K562 (cell line): Measurements from ENCODE around the gene B3GALT6. TPM values are rescaled to one million over a fixed set of nuclear protein-coding genes. Genes with fewer than 3 reads are reported as not detected.

Source experiments
- ATAC-seq: fragments of 200-7000 bp; cut with Tn5 transposase; 3 replicates; pipeline ENCODE4 v1.9.1; 2020; ENCODE audit warnings: moderate library complexity
- BruUV-seq: library from RNA; stranded (reverse); fragments of 400-500 nt; replicated peaks from 2 replicates; lab custom pipeline; 2021; lab: Mats Ljungman, UMichigan
- CTCF ChIA-PET: fragments of 300-600 bp; formaldehyde crosslinking; extraction: SDS; loops from one replicate; lab custom pipeline; 2021; ENCODE audit warnings: low intra/inter-chr PET ratio; lab: Yijun Ruan, JAX
- POLR2A ChIA-PET: fragments of 300-600, 350-650 bp; sonication (Branson Sonifier 250); formaldehyde crosslinking; extraction: SDS; loops from one replicate; lab custom pipeline; 2021; ENCODE audit warnings: antibody characterized with exemption, inconsistent platforms; lab: Yijun Ruan, JAX
- DNase-seq, 4 experiments: peaks; one replicate each; pipeline versions ENCODE4 v3.0.0 to v3.0.0-alpha.2; 2011 to 2018; ENCODE audit warnings: low spot score in 3 of 4, mixed read lengths in 3 of 4; ENCODE audit errors: extremely low read depth in 1 of 4
- FAIRE-seq: peaks from 2 replicates; lab custom pipeline; 2011; peaks lifted over from hg19 to GRCh38; lab: Jason Lieb, UNC
- H2AFZ ChIP-seq: 2 replicates; pipeline ENCODE4 v1.6.0; 2011; ENCODE audit warnings: low read depth, low read length, control low read depth, inconsistent platforms
- H3K27ac ChIP-seq: fragments of 200-600 bp; 3 replicates; pipeline ENCODE4 v1.8.0; 2011; ENCODE audit warnings: low read depth, mild to moderate bottlenecking, control low read depth, inconsistent platforms, low read length, moderate library complexity, mixed read lengths; ENCODE audit errors: extremely low read depth
- H3K27me3 ChIP-seq, 2 experiments: fragments of 300-600 bp in 1 of 2; 2 replicates in 1 of 2; 3 replicates in 1 of 2; pipeline versions ENCODE4 v1.6.0 to v1.8.0; 2011; ENCODE audit warnings: inconsistent platforms in 2 of 2, low read length in 2 of 2, mild to moderate bottlenecking in 1 of 2, mixed read lengths in 1 of 2, moderate library complexity in 1 of 2; ENCODE audit not compliant: control insufficient read depth in 2 of 2, insufficient read depth in 2 of 2
- H3K36me3 ChIP-seq: fragments of 300-600 bp; 3 replicates; pipeline ENCODE4 v1.8.0; 2011; ENCODE audit warnings: mild to moderate bottlenecking, low read length, inconsistent platforms; ENCODE audit not compliant: control insufficient read depth, insufficient read depth
- H3K4me1 ChIP-seq, 2 experiments: fragments of 200-600 bp in 1 of 2; replicated peaks in 1 of 2; 2 replicates in 1 of 2; 3 replicates in 1 of 2; pipeline versions ENCODE4 v1.5.1 to v1.8.0; 2011; ENCODE audit warnings: inconsistent platforms in 2 of 2, low read length in 2 of 2, mild to moderate bottlenecking in 1 of 2, mixed read lengths in 1 of 2, moderate library complexity in 1 of 2; ENCODE audit not compliant: control insufficient read depth in 2 of 2, insufficient read depth in 2 of 2
- H3K4me2 ChIP-seq: 2 replicates; pipeline ENCODE4 v1.6.1; 2011; ENCODE audit warnings: low read length, control low read depth, inconsistent platforms, mixed read lengths; ENCODE audit not compliant: insufficient read depth
- H3K4me3 ChIP-seq: fragments of 200-600 bp; sonication (generic), shearing (Covaris generic); 2 replicates; pipeline ENCODE4 v1.5.1; 2016; ENCODE audit warnings: control low read depth, inconsistent platforms
- H3K79me2 ChIP-seq: fragments of 200-600 bp; 3 replicates; pipeline ENCODE4 v1.8.0; 2011; ENCODE audit warnings: low read length, inconsistent platforms; ENCODE audit not compliant: control insufficient read depth, insufficient read depth
- H3K9ac ChIP-seq, 2 experiments: 2 replicates each; pipeline versions ENCODE4 v1.6.0 to v1.6.1; 2011; ENCODE audit warnings: low read depth in 2 of 2, low read length in 2 of 2, control low read depth in 1 of 2, inconsistent platforms in 1 of 2, mild to moderate bottlenecking in 1 of 2, mixed read lengths in 1 of 2; ENCODE audit not compliant: insufficient read depth in 1 of 2
- H3K9me1 ChIP-seq: one replicate; pipeline ENCODE4 v1.6.0; 2011; ENCODE audit warnings: inconsistent platforms, mild to moderate bottlenecking, low read length, moderate library complexity; ENCODE audit not compliant: control insufficient read depth, insufficient read depth
- H3K9me3 ChIP-seq: replicated peaks from 2 replicates; pipeline ENCODE4 v1.5.1; 2011; ENCODE audit warnings: low read depth, low read length, inconsistent platforms; ENCODE audit not compliant: control insufficient read depth, insufficient read depth
- H4K20me1 ChIP-seq: replicated peaks from 2 replicates; pipeline ENCODE4 v1.6.1; 2011; ENCODE audit warnings: low read length, inconsistent platforms, mixed read lengths; ENCODE audit not compliant: control insufficient read depth, insufficient read depth
- CBX1 ChIP-seq: sonication (generic); IDR thresholded peaks from 2 replicates; pipeline ENCODE4 v1.6.1; 2016; ENCODE audit warnings: antibody characterized with exemption, low read depth, mild to moderate bottlenecking
- DACH1 ChIP-seq: fragments of 450-650 bp; IDR thresholded peaks from 2 replicates; pipeline ENCODE4 v1.6.1; 2018; ENCODE audit not compliant: partially characterized antibody
- DIDO1 ChIP-seq: fragments of 450-650 bp; IDR thresholded peaks from 2 replicates; pipeline ENCODE4 v1.6.1; 2016; ENCODE audit warnings: low read depth, missing biosample characterization, missing genetic modification characterization
- KLF10 ChIP-seq: fragments of 250-450 bp; sonication (Bioruptor Pico); IDR thresholded peaks from 2 replicates; pipeline ENCODE4 v1.6.1; 2021; ENCODE audit warnings: matching md5 sums
- MEF2A ChIP-seq: IDR thresholded peaks from 2 replicates; pipeline ENCODE4 v1.6.1; 2011; ENCODE audit warnings: low read depth, mild to moderate bottlenecking, low read length, moderate library complexity; ENCODE audit not compliant: control insufficient read depth
- NCOA4 ChIP-seq: fragments of 450-650 bp; IDR thresholded peaks from 2 replicates; pipeline ENCODE4 v1.6.1; 2018; ENCODE audit warnings: mild to moderate bottlenecking; ENCODE audit not compliant: partially characterized antibody
- PHF8 ChIP-seq: fragments of 200-600 bp; sonication (generic); IDR thresholded peaks from 2 replicates; pipeline ENCODE4 v1.6.1; 2012; ENCODE audit warnings: mixed run types, mild to moderate bottlenecking, inconsistent platforms, low read length, moderate library complexity, borderline replicate concordance
- PTRF ChIP-seq: fragments of 450-650 bp; IDR thresholded peaks from 2 replicates; pipeline ENCODE4 v1.6.1; 2016; ENCODE audit warnings: mild to moderate bottlenecking, missing genetic modification characterization, missing compliant biosample characterization
- PURB ChIP-seq: sonication (generic); formaldehyde crosslinking; IDR thresholded peaks from 2 replicates; pipeline ENCODE4 v1.9.0; 2021; ENCODE audit warnings: low read depth, mild to moderate bottlenecking, missing genetic modification reagents
- RHOXF2B ChIP-seq: fragments of 250-450 bp; sonication (Bioruptor Pico); conservative IDR thresholded peaks from 2 replicates; pipeline ENCODE4 v1.5.1; 2021
- TCF3 ChIP-seq: sonication (generic); formaldehyde crosslinking; IDR thresholded peaks from 2 replicates; pipeline ENCODE4 v1.4.0; 2020; ENCODE audit warnings: mild to moderate bottlenecking, missing genetic modification reagents
- XRCC3 ChIP-seq: fragments of 450-650 bp; IDR thresholded peaks from 2 replicates; pipeline ENCODE4 v1.6.1; 2017; ENCODE audit warnings: mild to moderate bottlenecking, moderate library complexity
- ZNF79 ChIP-seq: fragments of 250-450 bp; sonication (Bioruptor Pico); IDR thresholded peaks from 2 replicates; pipeline ENCODE4 v1.4.0; 2020; ENCODE audit warnings: low read depth, mild to moderate bottlenecking, moderate library complexity
- WGBS: fragments of 100-300 bp; shearing (Covaris generic); methylation state at CpG from one replicate; pipeline ENCODE4 v1.1.6; 2016; ENCODE audit warnings: low coverage, mixed read lengths; ENCODE audit not compliant: insufficient coverage; ENCODE audit errors: missing lambda C conversion rate; 5-methylcytosine and 5-hydroxymethylcytosine counted together
- in situ Hi-C: fragments of 300-500 bp; cut with MboI; formaldehyde crosslinking; loops from 4 replicates; pipeline ENCODE4 v1.15.0; 2018; ENCODE audit warnings: inconsistent platforms, mixed read lengths
- intact Hi-C: fragments of 100-400 bp; cut with micrococcal nuclease; formaldehyde crosslinking; loops from 2 replicates; pipeline ENCODE4 v1.14.2; 2022
- polyA plus RNA-seq, 8 experiments: library from polyadenylated mRNA; depleted of rRNA in 4 of 8; stranded (reverse) in 5 of 8; unstranded in 3 of 8; fragments of >200 nt; fragmentation: Nextera tagmentation in 2 of 8; fragmentation: Illumina TruSeq in 1 of 8; extraction: Ambion mirVana in 2 of 8; extraction: Trizol in 1 of 8; gene quantifications; 2 replicates each; pipeline versions ENCODE4 v1.2.1 to v1.2.3, GENCODE V29; 2011 to 2014; ENCODE audit warnings: inconsistent platforms in 1 of 8, missing spikeins in 1 of 8
- total RNA-seq, 7 experiments: library from RNA; depleted of rRNA in 6 of 7; stranded (reverse); fragments of >200 nt in 6 of 7; fragmentation: Illumina TruSeq in 2 of 7; extraction: Trizol in 2 of 7; gene quantifications; 2 replicates each; pipeline versions ENCODE4 v1.2.1 to v1.2.3, GENCODE V29; 2011 to 2021; ENCODE audit warnings: low replicate concordance in 1 of 7
- TF ChIP-seq, protein P1 (sequence below): fragments of 450-650 bp; IDR thresholded peaks from one replicate; pipeline ENCODE4 v1.6.1; 2018; ENCODE audit warnings: mild to moderate bottlenecking, moderate library complexity; ENCODE audit not compliant: partially characterized antibody
- TF ChIP-seq, protein P2 (sequence below): IDR thresholded peaks from 2 replicates; pipeline ENCODE4 v1.6.1; 2012; ENCODE audit warnings: low read depth, low read length, improper control_type of control experiment, borderline replicate concordance
- TF ChIP-seq, protein P3 (sequence below): IDR thresholded peaks from 3 replicates; pipeline ENCODE4 v1.6.1; 2011; ENCODE audit warnings: borderline replicate concordance, mild to moderate bottlenecking, moderate library complexity; ENCODE audit not compliant: insufficient read length; ENCODE audit errors: extremely low read depth

The B3GALT6 gene
- total and polyA plus RNA-seq, 9 of the 15 experiments (the other 6 are each of a cell fraction or from before 2014, with no cell fraction given): 0.68 to 29.8 (median 9.9) TPM

DNA sequence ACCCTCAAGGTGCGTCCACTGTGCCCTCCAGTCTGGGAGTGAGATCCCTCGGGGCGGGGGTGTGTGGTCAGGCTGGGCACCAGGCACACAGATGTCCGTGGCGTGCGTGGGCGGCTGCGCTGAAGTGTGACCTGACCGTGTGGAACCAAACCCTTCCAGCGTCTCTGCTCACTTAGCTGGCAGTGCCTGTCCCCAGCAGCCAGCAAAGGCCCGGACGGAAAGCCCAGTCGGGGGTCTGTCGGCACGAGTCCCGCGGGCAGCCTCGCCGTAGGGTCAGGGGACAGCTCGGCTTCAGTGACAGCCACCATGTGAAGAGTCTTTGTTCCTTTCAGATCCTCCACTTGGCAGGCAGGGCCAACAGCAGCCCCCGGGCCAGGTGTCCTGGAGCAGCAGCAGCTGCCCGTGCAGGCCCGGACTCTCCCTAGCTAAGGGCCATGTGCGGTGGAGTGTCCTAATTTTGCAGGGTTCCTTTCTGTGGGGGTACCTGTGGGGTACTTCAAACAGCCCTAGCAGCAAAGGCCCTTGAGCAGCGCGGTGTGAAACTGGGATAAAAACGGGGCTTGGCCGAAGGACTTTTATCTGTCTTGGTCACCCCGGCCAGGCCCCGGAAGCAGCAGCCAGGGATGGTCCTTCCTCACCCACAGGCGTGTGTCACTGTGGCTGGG is 46.8 kb upstream of the B3GALT6 start:
- DNase-seq (peak; percentile 71 to 88 (median 78)), FAIRE-seq (peak; percentile 94), ATAC-seq (peak; percentile 95)
- H3K4me2 ChIP-seq: peak overlapping the region; percentile 54
- no peak overlapping the region for H3K4me3 ChIP-seq
- H3K9me3 ChIP-seq: no peaks in the 10 kb centered on the region
- peak overlapping the region; percentile 92 for H2AFZ ChIP-seq
- H3K27me3 ChIP-seq: peaks cover 0 to 6% of the 10 kb centered on the region in 2 experiments; a peak in 3 of 5 replicates
- BruUV-seq: no TSS peak
- H4K20me1 ChIP-seq: no peaks in the 10 kb centered on the region
- peaks cover 10 to 52% of the 10 kb centered on the region in 2 experiments for H3K4me1 ChIP-seq
- no peaks in the 10 kb centered on the region for H3K36me3 ChIP-seq
- no peaks in the 10 kb centered on the region for H3K79me2 ChIP-seq
- no peaks in the 10 kb centered on the region for H3K9me1 ChIP-seq
- ChIA-PET POLR2A (interaction anchor here (0.6 kb wide), 1 partner anchor 1039 kb away, joined by 4 read pairs; no protein-coding TSS in a partner anchor), CTCF (no interaction called here)
- H3K9ac ChIP-seq: peak overlapping the region; percentile 45 to 84; a peak in 3 of 4 replicates
- intact Hi-C loops (no loop called here), in situ Hi-C loops (no loop called here)
- peak overlapping the region; percentile 50; the same call in 2 of the 3 replicates for H3K27ac ChIP-seq
- WGBS: 48% methylated on average over 26 of the region's 31 CpGs
- TF ChIP-seq, protein P1, sequence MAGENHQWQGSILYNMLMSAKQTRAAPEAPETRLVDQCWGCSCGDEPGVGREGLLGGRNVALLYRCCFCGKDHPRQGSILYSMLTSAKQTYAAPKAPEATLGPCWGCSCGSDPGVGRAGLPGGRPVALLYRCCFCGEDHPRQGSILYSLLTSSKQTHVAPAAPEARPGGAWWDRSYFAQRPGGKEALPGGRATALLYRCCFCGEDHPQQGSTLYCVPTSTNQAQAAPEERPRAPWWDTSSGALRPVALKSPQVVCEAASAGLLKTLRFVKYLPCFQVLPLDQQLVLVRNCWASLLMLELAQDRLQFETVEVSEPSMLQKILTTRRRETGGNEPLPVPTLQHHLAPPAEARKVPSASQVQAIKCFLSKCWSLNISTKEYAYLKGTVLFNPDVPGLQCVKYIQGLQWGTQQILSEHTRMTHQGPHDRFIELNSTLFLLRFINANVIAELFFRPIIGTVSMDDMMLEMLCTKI: no peak
- TF ChIP-seq RHOXF2B (CRISPR knock-in tag) (no peak), PURB (CRISPR knock-in tag) (no peak), PTRF (tag) (no peak), XRCC3 (no peak), ZNF79 (CRISPR knock-in tag) (no peak), DIDO1 (tag) (no peak), NCOA4 (no peak), PHF8 (peak; percentile 44; the same call in 1 of the 2 replicates), CBX1 (no peak), DACH1 (no peak), MEF2A (no peak), TCF3 (CRISPR knock-in tag) (peak; percentile 77), KLF10 (CRISPR knock-in tag) (no peak)
- TF ChIP-seq, protein P2, sequence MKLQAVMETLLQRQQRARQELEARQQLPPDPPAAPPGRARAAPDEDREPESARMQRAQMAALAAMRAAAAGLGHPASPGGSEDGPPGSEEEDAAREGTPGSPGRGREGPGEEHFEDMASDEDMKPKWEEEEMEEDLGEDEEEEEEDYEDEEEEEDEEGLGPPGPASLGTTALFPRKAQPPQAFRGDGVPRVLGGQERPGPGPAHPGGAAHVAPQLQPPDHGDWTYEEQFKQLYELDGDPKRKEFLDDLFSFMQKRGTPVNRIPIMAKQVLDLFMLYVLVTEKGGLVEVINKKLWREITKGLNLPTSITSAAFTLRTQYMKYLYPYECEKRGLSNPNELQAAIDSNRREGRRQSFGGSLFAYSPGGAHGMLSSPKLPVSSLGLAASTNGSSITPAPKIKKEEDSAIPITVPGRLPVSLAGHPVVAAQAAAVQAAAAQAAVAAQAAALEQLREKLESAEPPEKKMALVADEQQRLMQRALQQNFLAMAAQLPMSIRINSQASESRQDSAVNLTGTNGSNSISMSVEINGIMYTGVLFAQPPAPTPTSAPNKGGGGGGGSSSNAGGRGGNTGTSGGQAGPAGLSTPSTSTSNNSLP: no peak
- TF ChIP-seq, protein P3, sequence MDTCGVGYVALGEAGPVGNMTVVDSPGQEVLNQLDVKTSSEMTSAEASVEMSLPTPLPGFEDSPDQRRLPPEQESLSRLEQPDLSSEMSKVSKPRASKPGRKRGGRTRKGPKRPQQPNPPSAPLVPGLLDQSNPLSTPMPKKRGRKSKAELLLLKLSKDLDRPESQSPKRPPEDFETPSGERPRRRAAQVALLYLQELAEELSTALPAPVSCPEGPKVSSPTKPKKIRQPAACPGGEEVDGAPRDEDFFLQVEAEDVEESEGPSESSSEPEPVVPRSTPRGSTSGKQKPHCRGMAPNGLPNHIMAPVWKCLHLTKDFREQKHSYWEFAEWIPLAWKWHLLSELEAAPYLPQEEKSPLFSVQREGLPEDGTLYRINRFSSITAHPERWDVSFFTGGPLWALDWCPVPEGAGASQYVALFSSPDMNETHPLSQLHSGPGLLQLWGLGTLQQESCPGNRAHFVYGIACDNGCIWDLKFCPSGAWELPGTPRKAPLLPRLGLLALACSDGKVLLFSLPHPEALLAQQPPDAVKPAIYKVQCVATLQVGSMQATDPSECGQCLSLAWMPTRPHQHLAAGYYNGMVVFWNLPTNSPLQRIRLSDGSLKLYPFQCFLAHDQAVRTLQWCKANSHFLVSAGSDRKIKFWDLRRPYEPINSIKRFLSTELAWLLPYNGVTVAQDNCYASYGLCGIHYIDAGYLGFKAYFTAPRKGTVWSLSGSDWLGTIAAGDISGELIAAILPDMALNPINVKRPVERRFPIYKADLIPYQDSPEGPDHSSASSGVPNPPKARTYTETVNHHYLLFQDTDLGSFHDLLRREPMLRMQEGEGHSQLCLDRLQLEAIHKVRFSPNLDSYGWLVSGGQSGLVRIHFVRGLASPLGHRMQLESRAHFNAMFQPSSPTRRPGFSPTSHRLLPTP: no peak
